Stimulated activated CD8-positive, alpha-beta memory T cell treated with anti-CD3 and anti-CD28 coated beads, Interleukin-7, amount 100 ng/mL, for 24 hours (primary cell): ENCODE results near the gene DMGDH.
"Not testable (repeated sequence)": the region's sequence is repeated elsewhere in the genome, so short reads cannot be mapped to it uniquely, and the experiment has no call there.

Source experiments
- DNase-seq: peaks from one replicate; pipeline ENCODE4 v3.0.0-alpha.2; 2020; ENCODE audit warnings: low read depth

DMGDH gene

GRCh38 chr5:79011219-79011836 is 58.1 kb downstream of the DMGDH start:
- DNase-seq: no peak

- DNase-seq: no peak
These were observed 61.1 kb downstream of the DMGDH start for GRCh38 chr5:79008362-79008761.

GRCh38 chr5:79007872-79008271 is 61.6 kb downstream of the DMGDH start:
- no peak for DNase-seq

GRCh38 chr5:79005936-79006631 is 63.4 kb downstream of the DMGDH start:
- DNase-seq: no peak

- no peak for DNase-seq
These were observed 64.3 kb downstream of the DMGDH start for GRCh38 chr5:79005151-79005550.

DNA sequence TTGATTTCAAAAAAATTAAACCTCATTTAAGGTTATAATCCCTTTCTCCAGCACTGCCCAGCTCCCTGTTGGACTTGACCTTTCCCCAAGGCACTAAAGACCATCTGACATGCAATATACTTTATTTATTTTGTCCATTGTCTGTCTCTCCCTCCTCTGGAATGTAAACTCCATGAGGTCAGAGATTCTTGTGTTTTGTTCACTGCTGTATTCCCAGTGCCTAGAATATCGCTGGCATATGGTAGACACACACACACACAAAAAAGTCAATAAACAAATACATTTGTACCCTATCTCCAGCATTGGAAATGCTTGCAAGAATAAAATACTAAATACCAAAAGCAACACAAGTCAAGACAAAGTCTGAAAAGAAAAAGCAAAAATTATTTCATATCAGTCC is 67.1 kb downstream of the DMGDH start:
- no peak for DNase-seq

GRCh38 chr5:79001471-79001870 is 68.0 kb downstream of the DMGDH start:
- DNase-seq: no peak

DNA sequence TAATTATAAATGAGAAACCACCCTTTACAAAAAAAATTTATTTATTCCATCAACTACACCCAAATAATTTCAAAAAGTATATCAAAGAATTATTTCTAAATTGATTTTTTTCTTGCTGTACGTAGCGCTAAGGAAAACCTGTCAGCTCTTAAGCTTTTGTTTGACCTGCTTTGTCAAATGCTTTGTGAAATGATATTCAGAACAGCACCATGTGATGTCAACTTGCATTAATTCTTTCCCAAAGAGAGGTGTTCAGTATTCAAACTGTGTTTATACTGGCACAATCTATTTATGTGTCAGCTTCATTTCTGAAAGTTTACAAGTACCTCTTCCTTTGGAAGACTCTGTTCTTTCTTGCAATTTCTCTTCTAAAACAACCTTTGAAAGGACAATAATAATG is 72.4 kb downstream of the DMGDH start:
- DNase-seq: no peak

DNA sequence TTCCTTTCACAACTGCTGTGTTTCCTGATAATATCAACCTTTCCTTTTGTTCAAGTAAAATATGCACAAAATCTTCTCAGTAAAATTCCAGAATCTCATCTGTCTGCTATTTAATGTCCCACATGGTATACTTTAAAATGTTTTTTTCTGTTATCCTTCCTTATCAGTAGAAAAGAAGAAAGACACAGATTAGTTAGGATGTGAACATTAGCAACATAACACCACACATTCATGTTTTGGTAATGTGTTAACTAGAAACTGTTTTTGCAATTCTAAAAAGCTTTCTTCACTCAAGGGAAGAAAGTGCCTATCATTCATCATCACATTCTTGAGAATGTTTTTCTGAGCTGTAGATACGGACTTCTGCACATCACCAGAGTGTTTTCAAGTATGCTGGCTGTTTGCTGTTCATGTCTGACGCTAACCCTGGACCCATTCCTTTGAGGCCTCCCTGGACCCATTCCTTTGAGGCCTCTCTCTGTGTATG is 73.9 kb downstream of the DMGDH start:
- no peak for DNase-seq

DNA sequence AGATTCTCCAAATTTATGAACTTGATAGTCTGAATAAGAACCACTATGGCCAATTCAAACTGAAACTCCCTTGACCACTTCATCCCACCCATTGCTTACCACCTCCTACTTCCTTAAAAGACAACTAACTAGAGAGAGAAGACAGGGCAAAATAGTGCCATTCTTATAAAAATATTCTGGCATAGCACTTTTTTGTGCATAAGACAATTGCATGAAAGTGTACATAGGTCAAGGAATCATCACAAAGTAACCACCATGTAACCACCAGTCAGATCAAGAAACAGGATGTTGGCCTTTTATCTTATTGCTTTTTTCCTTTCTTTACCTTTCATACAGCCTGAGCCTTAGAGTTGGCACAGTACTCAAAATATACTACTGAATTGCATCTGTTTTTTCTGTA is 76.3 kb downstream of the DMGDH start:
- DNase-seq: no peak

DNA sequence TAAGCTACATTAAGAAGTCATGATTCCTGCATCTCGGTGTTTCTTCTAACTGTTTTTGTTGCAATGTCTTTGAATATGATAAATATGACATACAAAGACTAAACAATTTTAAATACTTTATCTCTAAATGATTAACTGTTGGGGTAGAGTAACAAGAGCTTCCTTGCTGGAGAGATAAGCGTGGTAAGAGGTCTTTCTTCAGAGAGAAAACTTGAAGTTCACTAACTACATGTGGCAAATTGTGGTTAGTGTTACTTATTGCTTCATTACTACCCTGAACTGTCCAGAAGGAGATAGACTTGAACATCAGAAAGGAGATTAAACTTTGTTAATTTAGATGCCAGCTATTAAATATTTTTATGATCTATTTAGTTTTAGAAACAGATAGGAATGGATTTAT is 77.3 kb downstream of the DMGDH start:
- no peak for DNase-seq

- no peak for DNase-seq
These were observed 80.4 kb downstream of the DMGDH start for GRCh38 chr5:78989080-78989479.

DNA sequence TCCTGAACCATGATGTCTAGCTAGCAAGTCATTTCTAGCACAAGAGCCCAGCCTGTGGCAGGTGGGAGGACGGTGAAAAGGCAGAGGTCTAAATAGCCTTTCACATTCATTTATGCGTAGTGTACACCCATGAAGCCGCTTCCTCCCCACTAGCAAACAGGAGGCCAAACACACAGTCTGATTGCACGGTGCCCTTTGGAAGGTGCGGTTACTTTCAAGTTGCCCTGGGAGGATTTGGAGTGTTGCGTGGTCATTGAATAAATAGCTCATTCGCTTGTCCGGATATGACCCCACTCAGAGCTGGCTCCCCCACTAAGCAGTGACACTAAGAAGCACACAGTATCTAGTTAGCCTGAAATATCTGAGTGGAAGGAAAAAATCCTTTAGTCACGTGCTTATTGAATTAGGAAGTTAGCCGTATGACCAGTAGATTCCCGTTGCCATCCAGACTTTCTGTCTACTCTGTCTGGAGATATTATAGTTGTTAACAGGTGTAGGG is 83.7 kb downstream of the DMGDH start:
- DNase-seq: no peak

DNA sequence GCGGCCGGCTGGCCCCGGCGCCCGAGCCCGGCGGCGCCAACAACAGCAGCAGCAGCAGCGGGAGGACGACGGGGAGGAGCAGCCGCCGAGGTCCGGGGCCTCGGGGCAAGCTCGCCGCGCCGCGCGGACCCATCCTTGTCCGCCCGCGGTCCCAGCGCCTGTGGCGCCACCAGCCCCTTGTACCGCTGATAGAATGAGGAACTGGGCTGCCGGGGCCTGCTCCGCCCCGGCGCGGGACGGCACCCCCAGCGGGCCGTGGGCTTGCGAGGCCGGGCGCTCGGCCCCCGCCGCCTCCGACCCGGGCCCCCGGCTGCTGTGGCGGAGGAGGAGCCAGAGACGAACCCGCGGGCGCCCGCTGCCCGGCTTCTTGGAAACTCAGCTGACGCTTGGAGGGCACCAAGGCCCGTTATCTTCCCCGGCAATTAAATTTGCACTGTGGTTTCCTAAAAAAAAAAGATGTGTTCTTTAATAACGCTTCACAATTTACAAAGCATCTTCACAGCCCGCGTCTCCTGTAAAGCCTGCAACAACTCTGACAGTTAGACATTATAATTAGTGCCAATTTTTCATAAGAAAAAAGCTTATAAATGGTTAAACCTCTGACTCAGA is 84.3 kb downstream of the DMGDH start, which contains the start of gene ARSB:
TSS of gene ARSB (minus strand) at position 195 of the 609 bp plus-strand sequence. CDS start at position 133, 62 bp downstream.
- no peak for DNase-seq

GRCh38 chr5:78984439-78985115 is 84.9 kb downstream of the DMGDH start:
- DNase-seq: peak; percentile 51

GRCh38 chr5:78983601-78984438 is 85.7 kb downstream of the DMGDH start:
- DNase-seq: no peak

- not testable (repeated sequence) for DNase-seq
These were observed 86.3 kb downstream of the DMGDH start for GRCh38 chr5:78983194-78983593.

DNA sequence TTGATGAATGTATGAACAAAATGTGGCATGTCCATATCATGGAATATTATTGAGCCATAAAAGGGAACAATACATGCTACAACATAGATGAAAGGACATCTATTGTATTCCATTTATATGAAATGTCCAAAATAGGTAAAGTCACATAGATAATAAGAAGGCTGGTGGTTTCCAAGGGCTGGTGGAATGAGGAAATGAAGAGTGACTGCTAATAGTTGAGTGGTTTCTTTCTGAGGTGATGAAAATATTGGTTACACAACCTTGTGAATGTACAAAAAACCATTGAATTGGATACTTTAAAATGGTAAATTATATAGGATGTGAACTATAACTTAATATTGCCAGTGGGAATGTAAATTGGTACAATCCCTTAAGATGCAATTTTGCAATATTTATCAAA is 89.6 kb downstream of the DMGDH start:
- no peak for DNase-seq

DNA sequence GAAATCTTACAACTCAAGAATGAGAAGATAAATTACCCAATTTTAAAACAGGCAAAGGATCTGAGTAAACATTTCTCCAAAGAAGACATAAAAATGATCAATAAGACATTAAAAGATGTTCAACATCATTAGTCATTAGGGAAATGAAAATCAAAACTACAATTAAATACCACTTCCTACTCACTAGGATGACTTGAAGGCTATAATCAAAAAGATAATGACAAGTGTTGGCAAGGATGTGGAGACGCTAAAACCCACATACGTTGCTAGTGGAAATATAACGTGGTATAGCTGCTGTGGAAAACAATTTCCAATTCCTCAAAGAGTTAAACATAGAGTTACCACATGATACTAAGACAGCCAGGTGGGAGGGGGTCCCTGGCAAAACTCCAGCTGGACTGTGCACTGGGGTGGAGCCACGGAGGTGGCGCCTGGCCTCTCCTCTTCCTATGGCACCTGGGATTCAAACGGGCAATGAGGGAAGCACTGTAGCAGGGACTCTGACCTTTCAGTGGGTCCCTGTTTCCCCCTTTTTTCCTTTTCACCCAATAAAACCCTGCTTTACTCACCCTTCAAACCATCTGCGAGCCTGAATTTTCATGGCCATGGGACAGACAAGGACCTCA is 90.2 kb downstream of the DMGDH start:
- DNase-seq: no peak

- no peak for DNase-seq
These were observed 94.4 kb downstream of the DMGDH start for GRCh38 chr5:78975035-78975434.

GRCh38 chr5:78974601-78975000 is 94.9 kb downstream of the DMGDH start:
- no peak for DNase-seq
